ENCODE data around the gene UTP4. TPM values are rescaled to one million over a fixed set of nuclear protein-coding genes. Genes with fewer than 3 reads are reported as not detected.

The UTP4 gene
- total RNA-seq, 1 experiment from 2014 or later, result 125 TPM

DNA sequence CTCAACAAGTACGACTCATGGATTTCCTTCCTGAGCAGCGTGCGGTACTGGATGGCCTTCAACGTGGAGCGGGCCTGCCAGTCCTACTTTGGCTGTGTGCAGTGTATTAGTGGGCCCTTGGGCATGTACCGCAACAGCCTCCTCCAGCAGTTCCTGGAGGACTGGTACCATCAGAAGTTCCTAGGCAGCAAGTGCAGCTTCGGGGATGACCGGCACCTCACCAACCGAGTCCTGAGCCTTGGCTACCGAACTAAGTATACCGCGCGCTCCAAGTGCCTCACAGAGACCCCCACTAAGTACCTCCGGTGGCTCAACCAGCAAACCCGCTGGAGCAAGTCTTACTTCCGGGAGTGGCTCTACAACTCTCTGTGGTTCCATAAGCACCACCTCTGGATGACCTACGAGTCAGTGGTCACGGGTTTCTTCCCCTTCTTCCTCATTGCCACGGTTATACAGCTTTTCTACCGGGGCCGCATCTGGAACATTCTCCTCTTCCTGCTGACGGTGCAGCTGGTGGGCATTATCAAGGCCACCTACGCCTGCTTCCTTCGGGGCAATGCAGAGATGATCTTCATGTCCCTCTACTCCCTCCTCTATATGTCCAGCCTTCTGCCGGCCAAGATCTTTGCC lies 18.0 kb upstream of the UTP4 start:
- no peaks in the 10 kb centered on the region for H3K9me3 ChIP-seq (ENCODE audit: control insufficient read depth in 1 of 2, insufficient read depth in 1 of 2, low read depth in 1 of 2, low read length in 2 of 2)
- no peak overlapping the region for H3K9ac ChIP-seq (ENCODE audit: low read length)
- BruUV-seq (replicated peaks), result no TSS peak
- H4K20me1 ChIP-seq (ENCODE audit: insufficient read depth), result peaks cover 18% of the 10 kb centered on the region; the same call in 1 of the 2 replicates
- no peak overlapping the region for H2AFZ ChIP-seq (ENCODE audit: low read depth, low read length, poor library complexity, severe bottlenecking)
- H3K9me2 ChIP-seq (ENCODE audit: insufficient read depth), result no peaks in the 10 kb centered on the region
- ATAC-seq (no peak), DNase-seq (ENCODE audit: low read depth, low spot score) (no peak)
- TF ChIP-seq POLR2AphosphoS5 (IDR thresholded peaks at IDR 0.05; ENCODE audit: low read depth, low read length), result no peak
- no peak for TF ChIP-seq CBX3 (IDR thresholded peaks at IDR 0.05; ENCODE audit: low read depth)
- TF ChIP-seq FOSL1 (IDR thresholded peaks at IDR 0.05; ENCODE audit: low read depth), result no peak
- no peak for TF ChIP-seq SRF (IDR thresholded peaks at IDR 0.05; ENCODE audit: low read depth)
- no peak for TF ChIP-seq CTCF (IDR thresholded peaks at IDR 0.05 in 2 of 3, conservative IDR thresholded peaks at IDR 0.05 in 1 of 3; ENCODE audit: borderline replicate concordance in 1 of 3, insufficient read depth in 1 of 3, low read depth in 2 of 3, low read length in 2 of 3)
- no peak for TF ChIP-seq RAD21 (IDR thresholded peaks at IDR 0.05; ENCODE audit: low read depth)
- TF ChIP-seq EGR1 (IDR thresholded peaks at IDR 0.05; ENCODE audit: low read depth), result no peak
- no peak for TF ChIP-seq ZBTB33 (IDR thresholded peaks at IDR 0.05; ENCODE audit: extremely low read depth, insufficient replicate concordance, low read length)
- TF ChIP-seq SP1 (IDR thresholded peaks at IDR 0.05; ENCODE audit: low read depth), result no peak
- no peak for TF ChIP-seq POLR2A (IDR thresholded peaks at IDR 0.05; ENCODE audit: borderline replicate concordance, extremely low read depth, insufficient read depth, insufficient read length)
- TF ChIP-seq, protein P1, sequence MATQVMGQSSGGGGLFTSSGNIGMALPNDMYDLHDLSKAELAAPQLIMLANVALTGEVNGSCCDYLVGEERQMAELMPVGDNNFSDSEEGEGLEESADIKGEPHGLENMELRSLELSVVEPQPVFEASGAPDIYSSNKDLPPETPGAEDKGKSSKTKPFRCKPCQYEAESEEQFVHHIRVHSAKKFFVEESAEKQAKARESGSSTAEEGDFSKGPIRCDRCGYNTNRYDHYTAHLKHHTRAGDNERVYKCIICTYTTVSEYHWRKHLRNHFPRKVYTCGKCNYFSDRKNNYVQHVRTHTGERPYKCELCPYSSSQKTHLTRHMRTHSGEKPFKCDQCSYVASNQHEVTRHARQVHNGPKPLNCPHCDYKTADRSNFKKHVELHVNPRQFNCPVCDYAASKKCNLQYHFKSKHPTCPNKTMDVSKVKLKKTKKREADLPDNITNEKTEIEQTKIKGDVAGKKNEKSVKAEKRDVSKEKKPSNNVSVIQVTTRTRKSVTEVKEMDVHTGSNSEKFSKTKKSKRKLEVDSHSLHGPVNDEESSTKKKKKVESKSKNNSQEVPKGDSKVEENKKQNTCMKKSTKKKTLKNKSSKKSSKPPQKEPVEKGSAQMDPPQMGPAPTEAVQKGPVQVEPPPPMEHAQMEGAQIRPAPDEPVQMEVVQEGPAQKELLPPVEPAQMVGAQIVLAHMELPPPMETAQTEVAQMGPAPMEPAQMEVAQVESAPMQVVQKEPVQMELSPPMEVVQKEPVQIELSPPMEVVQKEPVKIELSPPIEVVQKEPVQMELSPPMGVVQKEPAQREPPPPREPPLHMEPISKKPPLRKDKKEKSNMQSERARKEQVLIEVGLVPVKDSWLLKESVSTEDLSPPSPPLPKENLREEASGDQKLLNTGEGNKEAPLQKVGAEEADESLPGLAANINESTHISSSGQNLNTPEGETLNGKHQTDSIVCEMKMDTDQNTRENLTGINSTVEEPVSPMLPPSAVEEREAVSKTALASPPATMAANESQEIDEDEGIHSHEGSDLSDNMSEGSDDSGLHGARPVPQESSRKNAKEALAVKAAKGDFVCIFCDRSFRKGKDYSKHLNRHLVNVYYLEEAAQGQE (IDR thresholded peaks at IDR 0.05; ENCODE audit: low read depth), result no peak
- TF ChIP-seq ZNF274 (IDR thresholded peaks at IDR 0.05; ENCODE audit: low read depth, low read length), result no peak
- TF ChIP-seq TCF7L2 (IDR thresholded peaks at IDR 0.05; ENCODE audit: borderline replicate concordance, extremely low read depth, insufficient read depth, insufficient read length), result no peak
- no peak for TF ChIP-seq ZFX (IDR thresholded peaks at IDR 0.05)
- TF ChIP-seq CEBPB (IDR thresholded peaks at IDR 0.05; ENCODE audit: low read depth), result no peak
- TF ChIP-seq, protein P2, sequence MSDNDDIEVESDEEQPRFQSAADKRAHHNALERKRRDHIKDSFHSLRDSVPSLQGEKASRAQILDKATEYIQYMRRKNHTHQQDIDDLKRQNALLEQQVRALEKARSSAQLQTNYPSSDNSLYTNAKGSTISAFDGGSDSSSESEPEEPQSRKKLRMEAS (IDR thresholded peaks at IDR 0.05), result no peak
- no peak for TF ChIP-seq YY1 (IDR thresholded peaks at IDR 0.05; ENCODE audit: extremely low read depth, insufficient replicate concordance, low read depth, low read length)
- no peak for TF ChIP-seq EZH2phosphoT487 (IDR thresholded peaks at IDR 0.05; ENCODE audit: borderline replicate concordance)
- TF ChIP-seq ATF3 (IDR thresholded peaks at IDR 0.05), result no peak
- H3K4me1 ChIP-seq (ENCODE audit: control insufficient read depth in 1 of 2, insufficient read depth in 2 of 2, low read length in 2 of 2), result peaks cover 0 to 26% of the 10 kb centered on the region in 2 experiments; a peak in 1 of 4 replicates
- peaks cover 53 to 92% of the 10 kb centered on the region in 2 experiments for H3K36me3 ChIP-seq (ENCODE audit: control insufficient read depth in 1 of 2, insufficient read depth in 2 of 2, low read length in 2 of 2)
- H3K79me2 ChIP-seq (ENCODE audit: insufficient read depth, low read length), result peaks cover 69% of the 10 kb centered on the region
- ChIA-PET CTCF (interaction anchor here (1.0 to 2.9 kb wide), 2 partner anchors 41 to 212 kb away, joined by 3 to 8 read pairs; no protein-coding TSS in a partner anchor), RAD21 (ENCODE audit: low non-redundant PET in 1 of 2, low total read pairs in 2 of 2, uncharacterized antibody in 2 of 2, unreplicated experiment in 2 of 2) (no interaction called here), POLR2A (no interaction called here)
- no peak overlapping the region for H3K4me2 ChIP-seq (ENCODE audit: low read length)
- intact Hi-C loops (cut with micrococcal nuclease), result no loop called here
- no peak overlapping the region for H3K27ac ChIP-seq (ENCODE audit: low read depth, low read length)
- H3K27me3 ChIP-seq (ENCODE audit: insufficient read depth, low read length), result no peaks in the 10 kb centered on the region
- H3K4me3 ChIP-seq (replicated peaks in 1 of 2; ENCODE audit: low read depth in 1 of 2, low read length in 2 of 2), result no peak overlapping the region

Data from HCT116 (cell line).